Upper lobe of right lung (tissue), 1 donor: Measurements from ENCODE around the gene MTRR. TPM values are rescaled to one million over a fixed set of nuclear protein-coding genes. Genes with fewer than 3 reads are reported as not detected.

Experiments
- ATAC-seq: fragments of 200-7000 bp; cut with Tn5 transposase; one replicate; pipeline ENCODE4 v1.9.1; 2020; ENCODE audit warnings: mild to moderate bottlenecking, moderate library complexity
- DNase-seq: peaks from one replicate; pipeline ENCODE4 v3.0.0-alpha.2; 2020
- H3K27ac ChIP-seq: fragments of 200-600 bp; one replicate; pipeline ENCODE4 v1.8.0; 2022
- H3K27me3 ChIP-seq: fragments of 200-600 bp; one replicate; pipeline ENCODE4 v1.8.0; 2022; ENCODE audit warnings: mild to moderate bottlenecking
- H3K36me3 ChIP-seq: fragments of 200-600 bp; one replicate; pipeline ENCODE4 v1.8.0; 2022
- H3K4me1 ChIP-seq: fragments of 200-600 bp; one replicate; pipeline ENCODE4 v1.8.0; 2022
- H3K4me3 ChIP-seq: fragments of 200-600 bp; one replicate; pipeline ENCODE4 v1.8.0; 2022; ENCODE audit warnings: mild to moderate bottlenecking
- H3K9me3 ChIP-seq: fragments of 200-600 bp; one replicate; pipeline ENCODE4 v1.8.0; 2022
- intact Hi-C: fragments of 100-400 bp; cut with DNase I; formaldehyde crosslinking; loops from one replicate; pipeline ENCODE4 v1.11.0; 2022
- total RNA-seq: library from RNA; stranded (reverse); fragmentation: NEBNext Ultra II Directional; extraction: Animal tissue kit (Norgen Biotek cat#: 25700); gene quantifications from one replicate; pipeline ENCODE4 v1.2.1, GENCODE V29; 2021
- TF ChIP-seq, protein P1 (sequence below): fragments of 200-600 bp; IDR thresholded peaks from one replicate; pipeline ENCODE4 v1.8.0; 2022; ENCODE audit warnings: antibody characterized with exemption
- donor health status: DM: no; HTN: yes; CAD: no; lungs with severe emphysema.

MTRR gene
- total RNA-seq, 1 donor from 2014 or later, result 116 TPM

DNA sequence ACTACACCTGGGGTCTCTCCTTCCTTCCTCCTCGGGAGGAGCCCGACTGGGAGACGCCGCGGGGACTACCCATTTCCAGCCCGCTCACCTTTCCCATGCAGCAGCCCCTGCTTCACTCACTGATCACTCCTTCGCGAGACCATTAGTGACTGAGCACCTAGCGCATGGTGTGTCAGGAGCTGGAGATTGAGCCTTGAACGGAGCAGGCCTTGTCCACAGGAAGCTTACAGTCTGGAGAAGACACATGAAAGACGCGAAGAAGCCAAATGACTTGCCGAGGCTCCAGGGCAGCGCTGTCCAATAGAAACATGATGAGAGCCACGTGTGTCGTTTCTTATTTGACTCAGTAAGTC lies 17.7 kb upstream of the MTRR start:
- peaks cover 7% of the 10 kb centered on the region for H3K4me1 ChIP-seq
- peaks cover 17% of the 10 kb centered on the region for H3K27me3 ChIP-seq
- TF ChIP-seq, protein P1, sequence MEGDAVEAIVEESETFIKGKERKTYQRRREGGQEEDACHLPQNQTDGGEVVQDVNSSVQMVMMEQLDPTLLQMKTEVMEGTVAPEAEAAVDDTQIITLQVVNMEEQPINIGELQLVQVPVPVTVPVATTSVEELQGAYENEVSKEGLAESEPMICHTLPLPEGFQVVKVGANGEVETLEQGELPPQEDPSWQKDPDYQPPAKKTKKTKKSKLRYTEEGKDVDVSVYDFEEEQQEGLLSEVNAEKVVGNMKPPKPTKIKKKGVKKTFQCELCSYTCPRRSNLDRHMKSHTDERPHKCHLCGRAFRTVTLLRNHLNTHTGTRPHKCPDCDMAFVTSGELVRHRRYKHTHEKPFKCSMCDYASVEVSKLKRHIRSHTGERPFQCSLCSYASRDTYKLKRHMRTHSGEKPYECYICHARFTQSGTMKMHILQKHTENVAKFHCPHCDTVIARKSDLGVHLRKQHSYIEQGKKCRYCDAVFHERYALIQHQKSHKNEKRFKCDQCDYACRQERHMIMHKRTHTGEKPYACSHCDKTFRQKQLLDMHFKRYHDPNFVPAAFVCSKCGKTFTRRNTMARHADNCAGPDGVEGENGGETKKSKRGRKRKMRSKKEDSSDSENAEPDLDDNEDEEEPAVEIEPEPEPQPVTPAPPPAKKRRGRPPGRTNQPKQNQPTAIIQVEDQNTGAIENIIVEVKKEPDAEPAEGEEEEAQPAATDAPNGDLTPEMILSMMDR, result no peak
- DNase-seq, result no peak
- peak overlapping the region; percentile 58 for H3K4me3 ChIP-seq
- intact Hi-C loops, result no loop called here
- H3K27ac ChIP-seq, result no peak overlapping the region
- no peaks in the 10 kb centered on the region for H3K36me3 ChIP-seq
- no peak for ATAC-seq
- H3K9me3 ChIP-seq, result no peaks in the 10 kb centered on the region

DNA sequence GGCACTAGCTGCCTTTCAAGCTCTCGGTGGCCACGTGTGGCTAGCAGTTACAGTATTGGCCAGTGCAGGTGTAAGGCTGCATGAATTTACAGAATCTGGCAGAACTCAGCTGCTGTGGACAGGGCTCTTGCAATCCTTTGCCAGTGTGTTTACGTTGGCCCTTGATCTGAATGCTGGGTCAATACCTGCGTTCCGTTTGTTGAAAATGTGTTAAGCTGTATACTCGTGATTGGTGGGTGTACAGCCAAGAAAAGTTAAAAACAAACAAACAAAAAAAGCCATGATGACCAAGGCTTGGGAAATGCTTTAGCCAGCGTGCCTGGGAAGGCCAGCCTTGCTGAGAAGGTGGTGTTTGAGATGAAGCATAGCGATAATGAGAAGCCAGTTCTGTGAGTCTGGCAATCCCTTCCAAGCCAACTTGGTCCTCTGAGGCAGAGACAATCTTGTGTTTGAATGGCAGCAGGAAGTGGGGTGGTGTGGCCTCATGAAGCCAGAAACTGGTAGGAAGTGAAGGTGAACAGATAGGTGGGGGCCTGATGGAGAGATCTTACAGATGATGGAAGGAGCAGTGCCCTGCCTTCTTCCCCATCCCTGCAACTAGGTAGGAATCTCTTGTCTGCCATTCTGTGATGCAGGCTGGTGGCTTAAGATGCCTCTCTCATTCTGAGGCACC lies 17.2 kb upstream of the MTRR start:
- intact Hi-C loops, result no loop called here
- no peak overlapping the region for H3K4me3 ChIP-seq
- ATAC-seq (peak; percentile 37), DNase-seq (no peak)
- peaks cover 17% of the 10 kb centered on the region for H3K27me3 ChIP-seq
- no peaks in the 10 kb centered on the region for H3K9me3 ChIP-seq
- no peak overlapping the region for H3K27ac ChIP-seq
- peaks cover 7% of the 10 kb centered on the region for H3K4me1 ChIP-seq
- no peaks in the 10 kb centered on the region for H3K36me3 ChIP-seq
- TF ChIP-seq, protein P1, result no peak

DNA sequence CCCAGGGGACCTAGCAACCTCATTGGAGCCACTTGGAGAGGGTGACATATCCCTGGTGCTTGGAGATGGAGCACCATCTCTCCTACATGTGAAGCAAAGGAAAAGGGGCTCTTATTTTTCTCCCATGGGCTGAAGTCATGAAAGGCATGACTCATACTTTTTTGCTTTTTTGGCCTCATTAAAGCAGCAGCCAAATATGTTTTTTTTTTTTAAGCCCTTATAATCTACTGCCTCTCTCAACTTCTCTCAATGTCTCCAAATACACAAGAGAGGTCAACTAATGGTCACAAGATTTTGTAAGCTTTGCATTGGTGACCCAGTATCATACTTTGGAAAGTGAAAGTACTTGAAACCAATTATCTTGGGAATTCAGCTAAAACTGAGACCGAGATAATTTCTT lies 16.4 kb upstream of the MTRR start:
- ATAC-seq (no peak), DNase-seq (no peak)
- no peak overlapping the region for H3K27ac ChIP-seq
- H3K36me3 ChIP-seq, result no peaks in the 10 kb centered on the region
- TF ChIP-seq, protein P1, result no peak
- H3K9me3 ChIP-seq, result no peaks in the 10 kb centered on the region
- H3K4me3 ChIP-seq, result no peak overlapping the region
- intact Hi-C loops, result no loop called here
- peaks cover 13% of the 10 kb centered on the region for H3K27me3 ChIP-seq
- H3K4me1 ChIP-seq, result peaks cover 7% of the 10 kb centered on the region

DNA sequence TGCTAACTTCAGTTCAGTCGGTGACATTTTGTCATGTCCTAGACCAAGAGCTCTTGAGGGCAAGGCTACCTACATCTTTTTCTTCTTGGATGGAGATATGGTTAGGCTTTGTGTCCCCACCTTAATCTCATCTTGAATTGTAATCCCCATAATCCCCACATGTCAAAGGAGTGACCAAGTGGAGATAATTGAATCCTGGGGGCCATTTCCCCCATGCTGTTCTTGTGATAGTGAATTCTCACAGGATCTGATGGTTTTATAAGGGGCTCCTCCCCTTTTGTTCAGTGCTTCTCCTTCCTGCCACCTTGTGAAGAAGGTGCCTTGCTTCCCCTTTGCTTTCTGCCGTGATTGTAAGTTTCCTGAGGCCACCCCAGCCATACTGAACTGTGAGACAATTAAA lies 16.0 kb upstream of the MTRR start:
- no peak overlapping the region for H3K4me3 ChIP-seq
- TF ChIP-seq, protein P1, result no peak
- peaks cover 11% of the 10 kb centered on the region for H3K27me3 ChIP-seq
- no peaks in the 10 kb centered on the region for H3K9me3 ChIP-seq
- no peak overlapping the region for H3K27ac ChIP-seq
- H3K36me3 ChIP-seq, result no peaks in the 10 kb centered on the region
- peaks cover 7% of the 10 kb centered on the region for H3K4me1 ChIP-seq
- ATAC-seq (no peak), DNase-seq (no peak)
- intact Hi-C loops, result no loop called here

DNA sequence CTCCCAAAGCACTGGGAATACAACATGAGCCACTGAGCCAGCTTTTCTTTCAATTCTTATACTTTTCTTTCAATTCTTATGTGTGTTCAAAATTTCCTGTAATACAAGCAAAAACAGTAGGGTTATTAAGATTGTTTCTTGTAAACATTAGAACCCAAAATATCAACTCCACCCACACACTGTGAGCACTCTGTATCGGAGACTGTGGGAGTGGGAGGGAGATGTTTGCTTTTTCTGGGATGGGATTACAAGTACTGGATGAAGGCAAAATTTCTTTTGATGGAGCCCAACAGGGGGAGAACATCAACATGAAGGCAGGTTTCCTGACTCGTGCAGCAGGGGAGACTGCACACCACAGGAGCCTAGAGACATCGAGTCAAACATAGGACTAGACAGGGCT lies 13.3 kb upstream of the MTRR start:
- Histone ChIP-seq H3K27ac (no peak overlapping the region), H3K4me1 (no peaks in the 10 kb centered on the region), H3K27me3 (no peaks in the 10 kb centered on the region), H3K9me3 (no peaks in the 10 kb centered on the region), H3K36me3 (peaks cover 18% of the 10 kb centered on the region), H3K4me3 (no peak overlapping the region)
- intact Hi-C loops, result no loop called here
- TF ChIP-seq, protein P1, result no peak
- no peak for DNase-seq
- ATAC-seq, result no peak

DNA sequence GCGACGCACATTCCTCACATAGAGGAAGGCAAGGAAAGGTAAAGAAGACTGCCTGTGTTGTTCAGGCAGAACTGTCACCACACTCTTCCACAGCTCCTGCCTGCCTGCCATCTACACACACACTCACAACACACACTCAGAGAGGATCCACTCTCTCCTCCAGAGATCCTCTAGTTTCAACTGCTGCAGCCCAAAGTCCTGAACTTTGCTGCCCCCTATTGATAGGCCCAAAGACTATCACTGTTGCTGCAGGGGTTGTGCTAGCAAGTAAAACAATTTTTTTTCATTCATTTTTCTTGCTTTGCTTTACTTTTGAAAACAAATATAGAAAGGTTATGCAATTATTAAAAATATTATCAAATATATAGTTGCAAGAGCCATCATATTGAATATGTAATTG lies 12.1 kb upstream of the MTRR start:
- no peak overlapping the region for H3K27ac ChIP-seq
- ATAC-seq (peak; percentile 85), DNase-seq (no peak)
- no peaks in the 10 kb centered on the region for H3K4me1 ChIP-seq
- peaks cover 30% of the 10 kb centered on the region for H3K36me3 ChIP-seq
- no peaks in the 10 kb centered on the region for H3K27me3 ChIP-seq
- intact Hi-C loops, result no loop called here
- no peaks in the 10 kb centered on the region for H3K9me3 ChIP-seq
- H3K4me3 ChIP-seq, result no peak overlapping the region
- TF ChIP-seq, protein P1, result peak; percentile 61
